Neutrophil (primary cell): ENCODE measurements around the gene TTF2.
"Not testable (repeated sequence)": the region's sequence is repeated elsewhere in the genome, so short reads cannot be mapped to it uniquely, and the experiment has no call there.

Source experiments
- H3K27ac ChIP-seq: fragments of 200-600 bp; sonication (generic); 2 replicates; pipeline ENCODE4 v1.5.1; 2016; ENCODE audit warnings: mild to moderate bottlenecking, moderate library complexity
- H3K27me3 ChIP-seq: fragments of 200-600 bp; sonication (generic); 2 replicates; pipeline ENCODE4 v1.6.0; 2016; ENCODE audit warnings: mild to moderate bottlenecking
- H3K36me3 ChIP-seq: fragments of 200-600 bp; sonication (generic); 2 replicates; pipeline ENCODE4 v1.5.1; 2017
- H3K4me1 ChIP-seq, 2 experiments: fragments of 200-600 bp in 1 of 2; sonication (generic) in 1 of 2; 1 replicate in 1 of 2; 2 replicates in 1 of 2; pipeline versions ENCODE4 v1.5.1 to v1.6.1; 2013 to 2016; ENCODE audit warnings: low read depth in 1 of 2, low read length in 1 of 2, mild to moderate bottlenecking in 1 of 2, moderate library complexity in 1 of 2; ENCODE audit not compliant: control insufficient read depth in 1 of 2, insufficient read depth in 1 of 2
- H3K4me3 ChIP-seq, 2 experiments: fragments of 200-600 bp in 1 of 2; sonication (generic) in 1 of 2; 1 replicate in 1 of 2; 2 replicates in 1 of 2; pipeline ENCODE4 v1.5.1; 2013 to 2016; ENCODE audit warnings: low read depth in 1 of 2, low read length in 1 of 2, mild to moderate bottlenecking in 1 of 2, moderate library complexity in 1 of 2
- H3K9me3 ChIP-seq: fragments of 200-600 bp; sonication (generic); 2 replicates; pipeline ENCODE4 v1.5.1; 2016
- TF ChIP-seq, protein P1 (sequence below): fragments of 200-600 bp; sonication (generic); IDR thresholded peaks from 2 replicates; pipeline ENCODE4 v1.5.1; 2016; ENCODE audit warnings: antibody characterized with exemption

The TTF2 gene

DNA sequence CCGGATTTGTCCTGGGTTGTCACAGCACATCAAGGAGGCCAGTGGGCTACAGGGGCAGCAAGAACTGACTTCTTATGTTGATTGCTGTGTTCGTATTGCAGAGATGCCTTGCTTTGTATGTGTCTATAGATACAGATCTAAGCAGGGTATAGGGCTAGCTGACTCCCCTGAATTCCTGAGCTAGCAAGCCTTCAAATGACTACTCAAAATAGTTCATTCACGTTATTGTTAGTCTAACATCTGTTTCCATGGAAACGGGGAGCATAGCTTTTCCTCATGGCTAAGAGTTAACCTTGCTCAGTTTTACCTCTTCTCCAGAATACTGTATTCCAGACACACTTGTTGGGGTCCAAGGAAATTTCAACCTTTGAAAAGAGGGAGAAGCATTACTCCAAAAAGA lies 37.3 kb downstream of the TTF2 start:
- TF ChIP-seq, protein P1, sequence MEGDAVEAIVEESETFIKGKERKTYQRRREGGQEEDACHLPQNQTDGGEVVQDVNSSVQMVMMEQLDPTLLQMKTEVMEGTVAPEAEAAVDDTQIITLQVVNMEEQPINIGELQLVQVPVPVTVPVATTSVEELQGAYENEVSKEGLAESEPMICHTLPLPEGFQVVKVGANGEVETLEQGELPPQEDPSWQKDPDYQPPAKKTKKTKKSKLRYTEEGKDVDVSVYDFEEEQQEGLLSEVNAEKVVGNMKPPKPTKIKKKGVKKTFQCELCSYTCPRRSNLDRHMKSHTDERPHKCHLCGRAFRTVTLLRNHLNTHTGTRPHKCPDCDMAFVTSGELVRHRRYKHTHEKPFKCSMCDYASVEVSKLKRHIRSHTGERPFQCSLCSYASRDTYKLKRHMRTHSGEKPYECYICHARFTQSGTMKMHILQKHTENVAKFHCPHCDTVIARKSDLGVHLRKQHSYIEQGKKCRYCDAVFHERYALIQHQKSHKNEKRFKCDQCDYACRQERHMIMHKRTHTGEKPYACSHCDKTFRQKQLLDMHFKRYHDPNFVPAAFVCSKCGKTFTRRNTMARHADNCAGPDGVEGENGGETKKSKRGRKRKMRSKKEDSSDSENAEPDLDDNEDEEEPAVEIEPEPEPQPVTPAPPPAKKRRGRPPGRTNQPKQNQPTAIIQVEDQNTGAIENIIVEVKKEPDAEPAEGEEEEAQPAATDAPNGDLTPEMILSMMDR = no peak
- Histone ChIP-seq H3K4me1 (no peaks in the 10 kb centered on the region), H3K27ac (no peak overlapping the region), H3K36me3 (peaks cover 97% of the 10 kb centered on the region), H3K4me3 (no peak overlapping the region), H3K27me3 (no peaks in the 10 kb centered on the region), H3K9me3 (no peaks in the 10 kb centered on the region)

DNA sequence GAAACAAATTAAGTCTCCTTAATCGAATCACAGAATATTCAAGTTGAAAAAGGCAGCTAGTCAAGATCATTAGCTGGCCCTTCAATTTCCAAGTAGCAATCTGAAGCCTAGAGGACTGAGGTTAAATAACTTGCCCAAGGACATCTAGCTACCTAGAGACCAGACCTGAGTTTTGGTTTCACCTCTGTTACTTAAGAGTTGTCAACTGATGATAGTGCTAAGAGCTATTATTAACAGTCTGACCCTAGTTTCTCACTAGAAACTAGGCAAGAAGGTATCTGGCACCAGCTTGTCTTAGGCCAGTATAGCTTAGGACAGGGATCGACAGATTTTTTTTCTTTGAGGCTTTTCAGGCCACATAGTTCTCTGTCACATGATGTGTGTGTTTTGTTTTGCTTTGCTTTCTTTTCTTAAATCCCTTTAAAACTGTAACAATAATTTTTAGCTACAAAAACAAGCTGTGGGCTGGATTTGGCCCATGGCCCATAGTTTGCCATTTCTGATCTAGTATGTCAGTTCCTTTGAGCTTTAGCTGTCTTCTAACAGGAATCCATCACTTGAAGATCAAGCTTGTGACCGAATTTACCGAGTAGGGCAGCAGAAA lies 38.3 kb downstream of the TTF2 start:
- Histone ChIP-seq H3K4me1 (no peaks in the 10 kb centered on the region), H3K9me3 (no peaks in the 10 kb centered on the region), H3K27me3 (no peaks in the 10 kb centered on the region), H3K4me3 (no peak overlapping the region), H3K36me3 (peaks cover 97% of the 10 kb centered on the region), H3K27ac (no peak overlapping the region)
- TF ChIP-seq, protein P1 = no peak

DNA sequence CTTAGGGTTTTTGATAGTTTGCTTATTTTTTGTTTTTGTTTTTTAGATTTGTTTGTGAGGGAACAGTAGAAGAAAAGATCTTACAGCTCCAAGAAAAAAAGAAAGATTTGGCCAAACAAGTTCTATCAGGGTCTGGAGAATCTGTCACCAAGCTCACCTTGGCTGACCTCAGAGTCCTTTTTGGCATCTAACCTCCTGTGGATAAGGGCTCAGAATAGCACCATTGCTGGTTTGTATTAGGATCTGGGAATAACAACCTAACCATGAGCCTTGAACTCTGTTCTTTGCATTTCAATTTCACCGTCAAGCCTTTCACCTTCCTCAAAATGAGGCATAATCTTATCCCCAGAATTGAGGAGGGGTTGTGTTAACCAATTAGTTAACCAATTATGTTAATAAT lies 41.2 kb downstream of the TTF2 start:
- TF ChIP-seq, protein P1 = no peak
- no peak overlapping the region for H3K27ac ChIP-seq
- H3K36me3 ChIP-seq = peaks cover 87% of the 10 kb centered on the region
- no peaks in the 10 kb centered on the region for H3K9me3 ChIP-seq
- no peak overlapping the region for H3K4me3 ChIP-seq
- no peaks in the 10 kb centered on the region for H3K4me1 ChIP-seq
- no peaks in the 10 kb centered on the region for H3K27me3 ChIP-seq

DNA sequence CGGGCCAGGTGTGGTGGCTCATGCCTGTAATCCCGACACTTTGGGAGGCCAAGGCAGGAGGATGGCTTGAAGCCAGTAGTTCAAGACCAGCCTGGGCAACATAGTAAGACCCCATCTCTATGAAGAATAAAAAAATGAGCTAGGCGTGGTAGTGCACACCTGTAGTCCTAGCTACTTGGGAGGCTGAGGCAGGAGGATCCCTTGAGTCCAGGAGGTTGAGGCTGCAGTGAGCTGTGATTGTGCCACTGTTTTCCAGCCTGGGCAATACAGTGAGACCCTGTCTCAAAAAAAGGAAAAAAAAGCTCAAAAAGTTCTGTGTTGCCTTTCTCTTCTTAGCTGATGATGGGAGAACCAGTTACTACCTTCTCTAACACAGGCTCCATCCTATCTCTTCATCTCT lies 41.7 kb downstream of the TTF2 start:
- H3K36me3 ChIP-seq = peaks cover 82% of the 10 kb centered on the region
- H3K4me3 ChIP-seq, H3K9me3 ChIP-seq, H3K27me3 ChIP-seq, H3K27ac ChIP-seq, H3K4me1 ChIP-seq: not testable (repeated sequence)

DNA sequence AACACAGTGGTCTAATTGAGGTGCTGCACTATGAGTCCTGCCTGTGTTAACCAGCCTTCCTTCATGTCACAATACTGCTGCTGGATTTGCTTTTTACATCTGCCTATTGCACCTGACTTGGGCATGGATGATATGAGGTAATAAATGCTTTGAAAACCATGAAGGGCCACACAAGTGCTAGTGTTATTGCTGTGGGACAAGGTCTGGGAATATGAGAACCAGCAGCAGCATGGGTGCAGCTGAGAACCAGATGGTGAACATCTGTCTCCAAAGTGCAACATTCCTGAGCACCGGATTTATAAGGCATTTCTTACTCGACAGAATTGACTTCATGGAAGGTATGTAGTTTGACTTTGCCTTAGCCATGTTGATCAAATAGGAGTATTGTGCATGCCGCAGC lies 44.9 kb downstream of the TTF2 start:
- H3K9me3 ChIP-seq = no peaks in the 10 kb centered on the region
- H3K27ac ChIP-seq = no peak overlapping the region

DNA sequence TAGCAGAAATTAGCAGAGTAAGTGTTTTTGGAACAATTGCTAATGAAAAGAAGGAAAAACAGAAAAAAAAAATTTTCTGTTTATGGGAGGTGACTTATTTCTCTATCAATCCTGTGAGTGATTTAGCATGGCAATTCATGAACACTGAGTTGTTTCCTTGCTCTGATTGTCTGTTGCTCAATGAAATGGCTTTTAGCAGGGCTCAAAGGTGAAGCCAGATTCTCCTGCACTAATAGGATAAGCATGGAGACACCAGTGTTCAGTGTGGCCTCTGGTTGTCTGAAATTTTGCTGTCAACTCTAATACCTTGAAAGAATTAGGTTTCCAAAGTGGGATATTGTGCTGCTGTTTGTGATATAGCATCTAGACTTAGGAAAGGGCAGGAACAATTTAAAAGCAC lies 45.6 kb downstream of the TTF2 start:
- Histone ChIP-seq H3K27me3 (no peaks in the 10 kb centered on the region), H3K9me3 (no peaks in the 10 kb centered on the region), H3K36me3 (peaks cover 43% of the 10 kb centered on the region), H3K4me3 (no peak overlapping the region), H3K27ac (no peak overlapping the region), H3K4me1 (no peaks in the 10 kb centered on the region)
- TF ChIP-seq, protein P1 = no peak

More for the DNA sequence above, 44.9 kb downstream of the TTF2 start:
- peaks cover 51% of the 10 kb centered on the region for H3K36me3 ChIP-seq
- H3K27me3 ChIP-seq = no peaks in the 10 kb centered on the region
- H3K4me1 ChIP-seq = no peaks in the 10 kb centered on the region
- no peak overlapping the region for H3K4me3 ChIP-seq
- TF ChIP-seq, protein P1 = no peak
